Measurements from ENCODE around the gene NSFL1C. TPM values are rescaled to one million over a fixed set of nuclear protein-coding genes. Genes with fewer than 3 reads are reported as not detected.

The NSFL1C gene
- total and polyA plus RNA-seq, 4 experiments from 2014 or later: 57.5 to 105 (median 71.6) TPM

- Histone ChIP-seq H3K27me3 (ENCODE audit: insufficient read depth, low read length) (no peaks in the 10 kb centered on the region), H3K27ac (ENCODE audit: low read depth, low read length) (no peak overlapping the region), H3K4me3 (ENCODE audit: low read length in 2 of 2) (no peak overlapping the region), H3K4me1 (ENCODE audit: insufficient read depth, low read length) (peaks cover 20% of the 10 kb centered on the region), H3K9me3 (ENCODE audit: control insufficient read depth in 1 of 2, low read length in 2 of 2) (no peaks in the 10 kb centered on the region), H3K36me3 (ENCODE audit: insufficient read depth, low read length) (no peaks in the 10 kb centered on the region)
- no peak for DNase-seq
- Mint-ChIP-seq H3K27ac (peak overlapping the region in 2 of 7 donors; percentile 12 to 86), H3K36me3 (peaks cover 0 to 5% of the 10 kb centered on the region in 2 donors), H3K4me3 (peak overlapping the region in 4 of 8 donors; percentile 39 to 53 (median 44)), H3K4me1 (peaks cover 20 to 44% (median 26%) of the 10 kb centered on the region in 4 donors), H3K9me3 (no peaks in the 10 kb centered on the region), H3K27me3 (peaks cover 0 to 5% of the 10 kb centered on the region in 2 donors)
- POLR2A ChIA-PET (ENCODE audit: partially characterized antibody): interaction anchor here (0.6 to 2.1 kb wide), 6 partner anchors 43 to 169 kb away, joined by 3 to 6 read pairs (median 3); partner anchors contain the start of gene SNPH
- intact Hi-C loops (cut with micrococcal nuclease): loop anchor here (5.0 kb wide), 1 partner anchor 223 kb away; no protein-coding TSS in a partner anchor
- CTCF ChIA-PET (ENCODE audit: partially characterized antibody): interaction anchor here (1.0 to 5.9 kb wide), 13 partner anchors 11 to 125 kb away, joined by 3 to 73 read pairs (median 9); partner anchors contain the start of genes FKBP1A and NSFL1C
Observed at GRCh38 chr20:1435337-1435699, 31.3 kb downstream of the NSFL1C start.

GRCh38 chr20:1434571-1435336 lies 31.9 kb downstream of the NSFL1C start:
- peaks cover 20% of the 10 kb centered on the region for H3K4me1 ChIP-seq (ENCODE audit: insufficient read depth, low read length)
- H3K27ac Mint-ChIP-seq: peak overlapping the region in 6 of 7 donors; percentile 12 to 86 (median 56)
- H3K27me3 ChIP-seq (ENCODE audit: insufficient read depth, low read length): no peaks in the 10 kb centered on the region
- H3K9me3 ChIP-seq (ENCODE audit: control insufficient read depth in 1 of 2, low read length in 2 of 2): no peaks in the 10 kb centered on the region
- H3K9me3 Mint-ChIP-seq: no peaks in the 10 kb centered on the region
- intact Hi-C loops (cut with micrococcal nuclease): loop anchor here (5.0 kb wide), 1 partner anchor 222 kb away; no protein-coding TSS in a partner anchor
- H3K4me3 ChIP-seq (ENCODE audit: low read length in 2 of 2): no peak overlapping the region
- POLR2A ChIA-PET (ENCODE audit: partially characterized antibody): interaction anchor here (0.6 to 2.1 kb wide), 5 partner anchors 43 to 169 kb away, joined by 3 to 6 read pairs (median 3); partner anchors contain the start of gene SNPH
- DNase-seq: peak; percentile 64 to 81 (median 72)
- H3K4me1 Mint-ChIP-seq: peaks cover 20 to 40% (median 24%) of the 10 kb centered on the region in 4 donors
- H3K36me3 ChIP-seq (ENCODE audit: insufficient read depth, low read length): no peaks in the 10 kb centered on the region
- H3K27ac ChIP-seq (ENCODE audit: low read depth, low read length): no peak overlapping the region
- CTCF ChIA-PET (ENCODE audit: partially characterized antibody): interaction anchor here (1.0 to 5.9 kb wide), 10 partner anchors 14 to 125 kb away, joined by 3 to 73 read pairs (median 14); partner anchors contain the start of genes FKBP1A and NSFL1C
- H3K4me3 Mint-ChIP-seq: peak overlapping the region in 7 of 8 donors; percentile 34 to 53 (median 47)
- no peaks in the 10 kb centered on the region for H3K36me3 Mint-ChIP-seq
- peaks cover 0 to 6% of the 10 kb centered on the region in 2 donors for H3K27me3 Mint-ChIP-seq

GRCh38 chr20:1431158-1431557 lies 35.5 kb downstream of the NSFL1C start:
- intact Hi-C loops (cut with micrococcal nuclease): no loop called here
- no peak overlapping the region for H3K4me3 ChIP-seq (ENCODE audit: low read length in 2 of 2)
- no peak overlapping the region for H3K27ac ChIP-seq (ENCODE audit: low read depth, low read length)
- H3K36me3 Mint-ChIP-seq: no peaks in the 10 kb centered on the region
- no peaks in the 10 kb centered on the region for H3K9me3 ChIP-seq (ENCODE audit: control insufficient read depth in 1 of 2, low read length in 2 of 2)
- ChIA-PET POLR2A (ENCODE audit: partially characterized antibody) (no interaction called here), CTCF (ENCODE audit: partially characterized antibody) (no interaction called here)
- no peaks in the 10 kb centered on the region for H3K36me3 ChIP-seq (ENCODE audit: insufficient read depth, low read length)
- peaks cover 16 to 31% (median 20%) of the 10 kb centered on the region in 4 donors for H3K4me1 Mint-ChIP-seq
- DNase-seq: no peak
- peaks cover 20% of the 10 kb centered on the region for H3K4me1 ChIP-seq (ENCODE audit: insufficient read depth, low read length)
- no peaks in the 10 kb centered on the region for H3K27me3 ChIP-seq (ENCODE audit: insufficient read depth, low read length)
- no peaks in the 10 kb centered on the region for H3K9me3 Mint-ChIP-seq
- H3K27ac Mint-ChIP-seq: no peak overlapping the region
- H3K27me3 Mint-ChIP-seq: peaks cover 0 to 7% of the 10 kb centered on the region in 2 donors
- no peak overlapping the region for H3K4me3 Mint-ChIP-seq

GRCh38 chr20:1430004-1430451 lies 36.6 kb downstream of the NSFL1C start:
- Histone ChIP-seq H3K27me3 (ENCODE audit: insufficient read depth, low read length) (no peaks in the 10 kb centered on the region), H3K36me3 (ENCODE audit: insufficient read depth, low read length) (no peaks in the 10 kb centered on the region), H3K4me1 (ENCODE audit: insufficient read depth, low read length) (peaks cover 10% of the 10 kb centered on the region), H3K9me3 (ENCODE audit: control insufficient read depth in 1 of 2, low read length in 2 of 2) (no peaks in the 10 kb centered on the region), H3K27ac (ENCODE audit: low read depth, low read length) (no peak overlapping the region), H3K4me3 (ENCODE audit: low read length in 2 of 2) (no peak overlapping the region)
- DNase-seq: no peak
- no peak overlapping the region for H3K27ac Mint-ChIP-seq
- intact Hi-C loops (cut with micrococcal nuclease): no loop called here
- no peaks in the 10 kb centered on the region for H3K9me3 Mint-ChIP-seq
- ChIA-PET POLR2A (ENCODE audit: partially characterized antibody) (no interaction called here), CTCF (ENCODE audit: partially characterized antibody) (no interaction called here)
- peaks cover 0 to 7% of the 10 kb centered on the region in 2 donors for H3K27me3 Mint-ChIP-seq
- H3K4me1 Mint-ChIP-seq: peaks cover 9 to 21% (median 12%) of the 10 kb centered on the region in 4 donors
- no peak overlapping the region for H3K4me3 Mint-ChIP-seq
- no peaks in the 10 kb centered on the region for H3K36me3 Mint-ChIP-seq

GRCh38 chr20:1429143-1429728 lies 37.4 kb downstream of the NSFL1C start:
- Histone ChIP-seq H3K4me1 (ENCODE audit: insufficient read depth, low read length) (peaks cover 2% of the 10 kb centered on the region), H3K9me3 (ENCODE audit: control insufficient read depth in 1 of 2, low read length in 2 of 2) (no peaks in the 10 kb centered on the region), H3K4me3 (ENCODE audit: low read length in 2 of 2) (no peak overlapping the region), H3K27me3 (ENCODE audit: insufficient read depth, low read length) (no peaks in the 10 kb centered on the region), H3K36me3 (ENCODE audit: insufficient read depth, low read length) (no peaks in the 10 kb centered on the region), H3K27ac (ENCODE audit: low read depth, low read length) (no peak overlapping the region)
- DNase-seq: no peak
- ChIA-PET CTCF (ENCODE audit: partially characterized antibody) (interaction anchor here (1.0 to 3.1 kb wide), 2 partner anchors 9 to 117 kb away, joined by 4 to 13 read pairs; no protein-coding TSS in a partner anchor), POLR2A (ENCODE audit: partially characterized antibody) (no interaction called here)
- intact Hi-C loops (cut with micrococcal nuclease): no loop called here
- peaks cover 1 to 17% (median 4%) of the 10 kb centered on the region in 4 donors for H3K4me1 Mint-ChIP-seq
- no peaks in the 10 kb centered on the region for H3K36me3 Mint-ChIP-seq
- no peak overlapping the region for H3K4me3 Mint-ChIP-seq
- no peaks in the 10 kb centered on the region for H3K9me3 Mint-ChIP-seq
- peaks cover 0 to 7% of the 10 kb centered on the region in 2 donors for H3K27me3 Mint-ChIP-seq
- no peak overlapping the region for H3K27ac Mint-ChIP-seq

- Mint-ChIP-seq H3K27ac (no peak overlapping the region), H3K9me3 (peaks cover 0 to 2% (median 0%) of the 10 kb centered on the region in 8 donors)
Observed at GRCh38 chr20:1427457-1428054, 39.1 kb downstream of the NSFL1C start.

More at GRCh38 chr20:1427457-1428054, 39.1 kb downstream of the NSFL1C start:
- Mint-ChIP-seq H3K4me3 (no peak overlapping the region), H3K36me3 (no peaks in the 10 kb centered on the region), H3K27me3 (peaks cover 0 to 4% of the 10 kb centered on the region in 2 donors), H3K4me1 (peaks cover 5 to 10% (median 6%) of the 10 kb centered on the region in 4 donors)
- intact Hi-C loops (cut with micrococcal nuclease): no loop called here
- H3K4me1 ChIP-seq (ENCODE audit: insufficient read depth, low read length): no peaks in the 10 kb centered on the region
- no peak for DNase-seq
- H3K4me3 ChIP-seq (ENCODE audit: low read length in 2 of 2): no peak overlapping the region
- H3K27ac ChIP-seq (ENCODE audit: low read depth, low read length): no peak overlapping the region
- no peaks in the 10 kb centered on the region for H3K36me3 ChIP-seq (ENCODE audit: insufficient read depth, low read length)
- H3K9me3 ChIP-seq (ENCODE audit: control insufficient read depth in 1 of 2, low read length in 2 of 2): no peaks in the 10 kb centered on the region
- H3K27me3 ChIP-seq (ENCODE audit: insufficient read depth, low read length): no peaks in the 10 kb centered on the region
- CTCF ChIA-PET (ENCODE audit: partially characterized antibody): interaction anchor here (3.1 kb wide), 1 partner anchor 10 kb away, joined by 13 read pairs; no protein-coding TSS in a partner anchor
- POLR2A ChIA-PET (ENCODE audit: partially characterized antibody): no interaction called here
